Measurements from ENCODE around the gene LINGO1. TPM values are rescaled to one million over a fixed set of nuclear protein-coding genes. Genes with fewer than 3 reads are reported as not detected.
A peak's percentile ranks its signal among the peaks of the same experiment; 100 is the strongest.

Gene LINGO1
- total and polyA plus RNA-seq, 8 donors = 0.25 to 1.3 (median 0.57) TPM; not detected in 4

GRCh38 chr15:77579498-77580188 lies 53.1 kb downstream of the LINGO1 start:
- no peak overlapping the region for H3K27ac ChIP-seq
- DNase-seq = no peak
- no peak overlapping the region for H3K4me3 ChIP-seq
- TF ChIP-seq POLR2A (IDR thresholded peaks at IDR 0.05) (no peak), POLR2AphosphoS5 (IDR thresholded peaks at IDR 0.05) (no peak), CTCF (IDR thresholded peaks at IDR 0.05) (no peak), EP300 (IDR thresholded peaks at IDR 0.05) (no peak)
- WGBS, 5 donors = 92 to 96% (median 95%) methylated on average over 13 of the region's 13 CpGs
- H3K4me1 ChIP-seq = peaks cover 0 to 14% (median 11%) of the 10 kb centered on the region in 4 donors
- H3K36me3 ChIP-seq = no peaks in the 10 kb centered on the region
- peaks cover 0 to 16% (median 0%) of the 10 kb centered on the region in 3 donors for H3K27me3 ChIP-seq
- intact Hi-C loops (cut with DNase I; ENCODE audit: low total_unique reads) = no loop called here
- H3K9me3 ChIP-seq = no peaks in the 10 kb centered on the region

GRCh38 chr15:77578641-77579372 lies 53.9 kb downstream of the LINGO1 start:
- H3K36me3 ChIP-seq = no peaks in the 10 kb centered on the region
- WGBS, 5 donors = 74 to 86% (median 83%) methylated on average over 10 to 15 of the region's 15 CpGs

GRCh38 chr15:77577366-77577950 lies 55.3 kb downstream of the LINGO1 start:
- Histone ChIP-seq H3K4me3 (no peak overlapping the region), H3K4me1 (peaks cover 0 to 14% (median 11%) of the 10 kb centered on the region in 4 donors), H3K9me3 (no peaks in the 10 kb centered on the region), H3K36me3 (no peaks in the 10 kb centered on the region), H3K27me3 (no peaks in the 10 kb centered on the region), H3K27ac (no peak overlapping the region)
- peak in 1 of 2 donors; percentile 61 for DNase-seq
- no peak for TF ChIP-seq POLR2AphosphoS5 (IDR thresholded peaks at IDR 0.05)
- TF ChIP-seq EP300 (IDR thresholded peaks at IDR 0.05) = no peak
- no peak for TF ChIP-seq POLR2A (IDR thresholded peaks at IDR 0.05)
- 60 to 71% (median 65%) methylated on average over 7 to 9 of the region's 9 CpGs for WGBS, 5 donors
- intact Hi-C loops (cut with DNase I; ENCODE audit: low total_unique reads) = no loop called here

More at GRCh38 chr15:77578641-77579372, 53.9 kb downstream of the LINGO1 start:
- intact Hi-C loops (cut with DNase I; ENCODE audit: low total_unique reads) = no loop called here
- no peak for TF ChIP-seq CTCF (IDR thresholded peaks at IDR 0.05)
- no peak for TF ChIP-seq POLR2A (IDR thresholded peaks at IDR 0.05)
- no peak for TF ChIP-seq EP300 (IDR thresholded peaks at IDR 0.05)
- TF ChIP-seq POLR2AphosphoS5 (IDR thresholded peaks at IDR 0.05) = no peak
- Histone ChIP-seq H3K9me3 (no peaks in the 10 kb centered on the region), H3K27me3 (peaks cover 0 to 7% (median 0%) of the 10 kb centered on the region in 3 donors), H3K4me1 (peaks cover 0 to 14% (median 11%) of the 10 kb centered on the region in 4 donors), H3K4me3 (no peak overlapping the region), H3K27ac (no peak overlapping the region)
- no peak for DNase-seq

- DNase-seq = no peak
Observed at GRCh38 chr15:77576538-77576937, 56.2 kb downstream of the LINGO1 start.

More at GRCh38 chr15:77576538-77576937, 56.2 kb downstream of the LINGO1 start:
- H3K27me3 ChIP-seq = no peaks in the 10 kb centered on the region
- no peaks in the 10 kb centered on the region for H3K36me3 ChIP-seq
- H3K4me3 ChIP-seq = no peak overlapping the region
- peaks cover 0 to 8% (median 6%) of the 10 kb centered on the region in 4 donors for H3K4me1 ChIP-seq
- H3K27ac ChIP-seq = no peak overlapping the region
- intact Hi-C loops (cut with DNase I; ENCODE audit: low total_unique reads) = no loop called here
- 88 to 100% (median 100%) methylated on average over 1 of the region's 1 CpG for WGBS, 5 donors
- TF ChIP-seq CTCF (IDR thresholded peaks at IDR 0.05) (no peak), EP300 (IDR thresholded peaks at IDR 0.05) (no peak)
- no peaks in the 10 kb centered on the region for H3K9me3 ChIP-seq
